GM18907 (cell line): ENCODE results near the gene ATXN7L2.

Experiments
- ATAC-seq: cut with Tn5 transposase; IDR thresholded peaks from one replicate; pipeline ENCODE4 v1.9.1; 2021; ENCODE audit warnings: mild to moderate bottlenecking, moderate library complexity; ENCODE audit not compliant: unreplicated experiment

The ATXN7L2 gene

GRCh38 chr1:109541102-109541501, 57.4 kb downstream of the ATXN7L2 start:
- no peak for ATAC-seq
